Uterus (tissue), 2 donors: Measurements from ENCODE around the gene PRSS33.

Source experiments
- POLR2A ChIP-seq, 2 donors: fragments of 450-650 bp; IDR thresholded peaks; one replicate each; pipeline ENCODE4 v1.6.1; 2016; ENCODE audit warnings: antibody characterized with exemption in 2 of 2, mild to moderate bottlenecking in 1 of 2, moderate library complexity in 1 of 2
- TF ChIP-seq, protein P1 (sequence below), 4 experiments: fragments of 200-600 bp in 2 of 4; fragments of 450-650 bp in 2 of 4; sonication (generic) in 2 of 4; IDR thresholded peaks; one replicate each; pipeline ENCODE4 v1.5.1; 2016 to 2019; ENCODE audit warnings: antibody characterized with exemption in 4 of 4, mild to moderate bottlenecking in 2 of 4, moderate library complexity in 1 of 4

DNA sequence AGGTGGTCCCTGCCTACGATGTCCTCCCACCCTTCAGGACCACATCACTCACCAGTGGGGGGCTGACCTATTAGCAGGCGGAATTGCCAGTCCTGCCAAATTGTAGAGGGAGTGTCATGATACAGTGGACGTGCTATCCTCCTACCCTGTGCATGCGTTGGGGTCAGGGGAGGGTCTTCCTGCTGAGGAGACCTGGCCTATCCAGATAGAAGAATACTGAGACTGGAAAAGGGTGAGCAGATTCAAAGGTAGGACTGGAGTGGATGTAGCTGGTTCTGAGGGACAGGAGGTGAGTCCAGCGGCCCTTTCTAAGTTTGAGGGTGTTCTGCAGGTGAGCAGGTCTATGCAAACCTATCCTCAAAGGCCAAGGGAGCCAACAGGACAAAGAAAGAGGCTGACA, 18.9 kb upstream of the PRSS33 start:
- TF ChIP-seq, protein P1, sequence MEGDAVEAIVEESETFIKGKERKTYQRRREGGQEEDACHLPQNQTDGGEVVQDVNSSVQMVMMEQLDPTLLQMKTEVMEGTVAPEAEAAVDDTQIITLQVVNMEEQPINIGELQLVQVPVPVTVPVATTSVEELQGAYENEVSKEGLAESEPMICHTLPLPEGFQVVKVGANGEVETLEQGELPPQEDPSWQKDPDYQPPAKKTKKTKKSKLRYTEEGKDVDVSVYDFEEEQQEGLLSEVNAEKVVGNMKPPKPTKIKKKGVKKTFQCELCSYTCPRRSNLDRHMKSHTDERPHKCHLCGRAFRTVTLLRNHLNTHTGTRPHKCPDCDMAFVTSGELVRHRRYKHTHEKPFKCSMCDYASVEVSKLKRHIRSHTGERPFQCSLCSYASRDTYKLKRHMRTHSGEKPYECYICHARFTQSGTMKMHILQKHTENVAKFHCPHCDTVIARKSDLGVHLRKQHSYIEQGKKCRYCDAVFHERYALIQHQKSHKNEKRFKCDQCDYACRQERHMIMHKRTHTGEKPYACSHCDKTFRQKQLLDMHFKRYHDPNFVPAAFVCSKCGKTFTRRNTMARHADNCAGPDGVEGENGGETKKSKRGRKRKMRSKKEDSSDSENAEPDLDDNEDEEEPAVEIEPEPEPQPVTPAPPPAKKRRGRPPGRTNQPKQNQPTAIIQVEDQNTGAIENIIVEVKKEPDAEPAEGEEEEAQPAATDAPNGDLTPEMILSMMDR (IDR thresholded peaks at IDR 0.05) = no peak
- no peak for TF ChIP-seq POLR2A (IDR thresholded peaks at IDR 0.05)
